Common myeloid progenitor, CD34-positive (primary cell): ENCODE data around the gene GALR3.

Source experiments
- CTCF ChIA-PET: fragments of 350-600 bp; sonication (Branson Sonifier 250); formaldehyde crosslinking; loops from one replicate; lab custom pipeline; 2021; ENCODE audit warnings: antibody characterized with exemption; lab: Charles Lee
- POLR2A ChIA-PET: fragments of 350-600 bp; sonication (Branson Sonifier 250); formaldehyde crosslinking; loops from one replicate; lab custom pipeline; 2021; ENCODE audit warnings: antibody characterized with exemption; lab: Charles Lee
- DNase-seq, 3 donors: peaks; one replicate each; pipeline versions ENCODE4 v3.0.0 to v3.0.0-alpha.2; 2013
- H3K27ac ChIP-seq, 2 experiments: 1 replicate in 1 of 2; 2 replicates in 1 of 2; pipeline ENCODE4 v1.7.0; 2013; ENCODE audit warnings: inconsistent platforms in 2 of 2, low read length in 2 of 2, mild to moderate bottlenecking in 2 of 2, low read depth in 1 of 2, moderate library complexity in 1 of 2; ENCODE audit not compliant: severe bottlenecking in 2 of 2, insufficient read depth in 1 of 2, poor library complexity in 1 of 2
- H3K27me3 ChIP-seq, 5 experiments: replicated peaks in 2 of 5; 1 replicate in 3 of 5; 2 replicates in 2 of 5; pipeline versions ENCODE4 v1.6.1 to v1.7.0; 2013; ENCODE audit warnings: low read length in 4 of 5, mild to moderate bottlenecking in 2 of 5, moderate library complexity in 2 of 5, inconsistent platforms in 1 of 5; ENCODE audit not compliant: insufficient read depth in 5 of 5, control insufficient read depth in 4 of 5
- H3K36me3 ChIP-seq, 4 experiments: 1 replicate in 2 of 4; 2 replicates in 2 of 4; pipeline versions ENCODE4 v1.6.1 to v1.7.0; 2013; ENCODE audit warnings: low read length in 3 of 4, control low read depth in 1 of 4, mild to moderate bottlenecking in 1 of 4; ENCODE audit not compliant: control insufficient read depth in 4 of 4, insufficient read depth in 4 of 4
- H3K4me1 ChIP-seq, 4 experiments: 1 replicate in 3 of 4; 2 replicates in 1 of 4; pipeline versions ENCODE4 v1.6.1 to v1.7.1; 2013; ENCODE audit warnings: low read length in 3 of 4, mild to moderate bottlenecking in 3 of 4, control low read depth in 1 of 4, inconsistent platforms in 1 of 4, moderate library complexity in 1 of 4; ENCODE audit not compliant: control insufficient read depth in 4 of 4, insufficient read depth in 4 of 4; ENCODE audit errors: control extremely low read depth in 1 of 4
- H3K4me3 ChIP-seq, 7 experiments: 1 replicate in 4 of 7; 2 replicates in 3 of 7; pipeline versions ENCODE4 v1.5.1 to v1.7.0; 2013; ENCODE audit warnings: mild to moderate bottlenecking in 7 of 7, low read length in 6 of 7, moderate library complexity in 6 of 7, inconsistent platforms in 2 of 7, low read depth in 2 of 7, control low read depth in 1 of 7; ENCODE audit not compliant: insufficient read depth in 4 of 7, control insufficient read depth in 1 of 7; ENCODE audit errors: extremely low read depth in 1 of 7
- H3K9me3 ChIP-seq, 5 experiments: 1 replicate in 4 of 5; 2 replicates in 1 of 5; pipeline versions ENCODE4 v1.6.1 to v1.7.1; 2013; ENCODE audit warnings: low read length in 4 of 5, mild to moderate bottlenecking in 2 of 5, inconsistent platforms in 1 of 5, low read depth in 1 of 5, moderate library complexity in 1 of 5; ENCODE audit not compliant: control insufficient read depth in 4 of 5, insufficient read depth in 2 of 5; ENCODE audit errors: control extremely low read depth in 1 of 5
- WGBS: methylation state at CpG from one replicate; pipeline ENCODE4 v1.1.5; 2013; ENCODE audit not compliant: insufficient coverage; 5-methylcytosine and 5-hydroxymethylcytosine counted together

Gene GALR3

DNA sequence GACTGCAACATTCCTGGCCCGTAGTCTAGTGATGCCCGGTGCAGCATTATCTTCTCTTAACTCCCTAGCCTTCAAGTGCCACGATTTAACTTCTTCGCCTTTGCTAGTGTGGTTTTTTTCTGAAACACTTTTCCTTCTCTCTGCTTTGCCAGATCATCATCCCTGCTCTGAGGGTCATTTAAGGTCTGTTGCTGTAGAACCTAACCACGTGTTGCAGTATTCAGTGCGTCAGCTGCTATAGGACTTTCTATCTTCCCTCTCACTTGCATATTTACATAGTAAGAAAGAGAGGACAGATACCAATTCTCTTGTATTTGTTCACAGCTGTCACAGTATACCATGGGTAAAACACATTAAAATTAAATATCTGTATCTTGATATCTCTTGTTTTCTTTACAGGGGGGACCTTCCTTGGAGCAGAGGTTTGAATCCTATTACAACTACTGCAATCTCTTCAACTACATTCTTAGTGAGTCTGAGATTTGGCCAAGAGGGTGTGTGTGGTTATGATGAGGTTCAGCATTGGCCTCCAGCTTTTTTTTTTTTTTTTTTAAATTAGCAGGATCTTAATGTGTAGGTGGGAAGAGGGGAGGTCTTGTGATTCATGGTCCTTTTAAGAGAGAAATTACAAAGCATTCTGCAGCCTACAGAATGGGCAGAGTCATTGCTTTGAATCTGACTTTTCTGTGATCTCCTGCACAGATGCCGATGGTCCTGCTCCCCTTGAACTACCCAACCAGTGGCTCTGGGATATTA, 39.6 kb downstream of the GALR3 start:
- H3K9me3 ChIP-seq: no peaks in the 10 kb centered on the region
- 95% methylated on average over 5 of the region's 7 CpGs for WGBS
- CTCF ChIA-PET: interaction anchor here (0.6 to 9.5 kb wide), 23 partner anchors 8 to 103 kb away, joined by 3 to 142 read pairs (median 5); partner anchors contain the start of genes ANKRD54, EIF3L and GALR3
- peaks cover 14 to 81% (median 63%) of the 10 kb centered on the region in 4 experiments for H3K36me3 ChIP-seq
- DNase-seq: no peak
- POLR2A ChIA-PET: interaction anchor here (0.6 to 1.3 kb wide), 2 partner anchors 22 to 44 kb away, joined by 3 to 5 read pairs; no protein-coding TSS in a partner anchor
- no peak overlapping the region for H3K27ac ChIP-seq
- no peak overlapping the region for H3K4me3 ChIP-seq
- no peaks in the 10 kb centered on the region for H3K4me1 ChIP-seq
- no peaks in the 10 kb centered on the region for H3K27me3 ChIP-seq

DNA sequence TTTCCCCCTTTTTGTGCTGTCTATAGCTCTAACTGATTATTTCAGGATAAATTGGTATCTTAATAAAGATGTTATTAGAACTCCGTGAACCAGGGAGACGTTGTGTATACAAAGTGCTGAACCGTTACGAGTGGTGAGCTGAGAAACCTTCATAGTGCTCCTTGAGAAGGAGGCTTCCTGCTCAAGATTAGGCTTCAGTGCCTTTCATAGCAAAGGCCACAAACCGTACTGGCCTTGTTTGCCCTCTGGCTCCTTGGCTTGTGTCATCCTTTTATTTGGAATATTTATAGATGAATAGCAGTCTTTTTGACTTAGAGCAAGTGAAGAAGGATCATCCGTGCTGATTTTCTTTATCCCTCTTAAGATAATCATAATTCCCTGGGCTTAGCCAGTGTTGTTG, 42.3 kb downstream of the GALR3 start:
- no peak for DNase-seq
- Histone ChIP-seq H3K27me3 (no peaks in the 10 kb centered on the region), H3K4me3 (no peak overlapping the region), H3K4me1 (no peaks in the 10 kb centered on the region), H3K9me3 (no peaks in the 10 kb centered on the region), H3K36me3 (peaks cover 15 to 81% (median 70%) of the 10 kb centered on the region in 4 experiments), H3K27ac (no peak overlapping the region)
- ChIA-PET CTCF (interaction anchor here (0.6 to 9.5 kb wide), 3 partner anchors 26 to 58 kb away, joined by 3 to 142 read pairs (median 4); partner anchors contain the start of gene GCAT), POLR2A (interaction anchor here (0.7 kb wide), 1 partner anchor 100 kb away, joined by 5 read pairs; no protein-coding TSS in a partner anchor)
- 97% methylated on average over 6 of the region's 6 CpGs for WGBS

DNA sequence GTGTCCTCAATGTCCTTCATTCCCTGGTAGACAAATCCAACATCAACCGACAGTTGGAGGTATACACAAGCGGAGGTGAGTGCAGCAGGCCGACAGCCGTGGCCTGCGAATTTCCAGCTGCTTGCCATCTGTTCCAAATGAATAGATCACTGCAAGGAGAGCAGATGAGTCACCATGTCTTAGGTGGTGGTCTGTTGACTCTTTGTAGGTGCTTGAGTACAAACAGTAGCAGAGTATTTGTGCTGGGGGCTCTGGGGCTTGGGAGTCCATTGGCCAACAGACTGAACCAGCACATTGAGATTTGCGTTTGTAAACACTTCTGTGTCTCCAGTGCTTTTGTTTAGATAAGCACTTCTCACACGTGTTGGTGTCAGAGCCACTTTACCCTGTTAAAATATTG, 47.1 kb downstream of the GALR3 start:
- peaks cover 26 to 80% (median 64%) of the 10 kb centered on the region in 4 experiments for H3K36me3 ChIP-seq
- POLR2A ChIA-PET: no interaction called here
- no peaks in the 10 kb centered on the region for H3K9me3 ChIP-seq
- H3K4me1 ChIP-seq: no peaks in the 10 kb centered on the region
- H3K27me3 ChIP-seq: no peaks in the 10 kb centered on the region
- H3K4me3 ChIP-seq: no peak overlapping the region
- CTCF ChIA-PET: interaction anchor here (1.4 kb wide), 1 partner anchor 15 kb away, joined by 4 read pairs; no protein-coding TSS in a partner anchor
- WGBS: 97% methylated on average over 5 of the region's 7 CpGs
- DNase-seq: no peak
- no peak overlapping the region for H3K27ac ChIP-seq
